Activated naive CD8-positive, alpha-beta T cell treated with anti-CD3 and anti-CD28 coated beads for 36 hours (primary cell): ENCODE measurements around the gene RUNX3. TPM values are rescaled to one million over a fixed set of nuclear protein-coding genes. Genes with fewer than 3 reads are reported as not detected.

ENCODE experiments used
- DNase-seq: peaks from one replicate; pipeline ENCODE4 v3.0.0; 2021
- H3K27ac Mint-ChIP-seq: one replicate; pipeline ENCODE4 v1.8.0; 2022; ENCODE audit warnings: mild to moderate bottlenecking, moderate library complexity, mixed read lengths
- H3K27me3 Mint-ChIP-seq: one replicate; pipeline ENCODE4 v1.8.0; 2022; ENCODE audit warnings: mild to moderate bottlenecking, mixed read lengths
- H3K36me3 Mint-ChIP-seq: one replicate; pipeline ENCODE4 v1.8.0; 2021; ENCODE audit warnings: mild to moderate bottlenecking, mixed read lengths
- H3K4me1 Mint-ChIP-seq: one replicate; pipeline ENCODE4 v1.8.0; 2021; ENCODE audit warnings: mixed read lengths
- H3K4me3 Mint-ChIP-seq: one replicate; pipeline ENCODE4 v1.8.0; 2022; ENCODE audit warnings: mild to moderate bottlenecking, moderate library complexity, mixed read lengths
- H3K9me3 Mint-ChIP-seq: one replicate; pipeline ENCODE4 v1.8.0; 2022; ENCODE audit warnings: mixed read lengths
- total RNA-seq, 2 experiments: library from RNA; stranded (reverse); gene quantifications; one replicate each; pipeline ENCODE4 v1.2.3, GENCODE V29; 2021

The RUNX3 gene
- total RNA-seq, 2 experiments from 2014 or later = 144 TPM

GRCh38 chr1:24966724-24967346 is 36.8 kb upstream of the RUNX3 start:
- H3K36me3 Mint-ChIP-seq = peaks cover 33% of the 10 kb centered on the region

GRCh38 chr1:24966121-24966723 is 36.1 kb upstream of the RUNX3 start:
- Mint-ChIP-seq H3K36me3 (peaks cover 39% of the 10 kb centered on the region), H3K9me3 (no peaks in the 10 kb centered on the region), H3K4me1 (peaks cover 58% of the 10 kb centered on the region), H3K27ac (peak overlapping the region; percentile 97), H3K27me3 (no peaks in the 10 kb centered on the region), H3K4me3 (peak overlapping the region; percentile 91)
- DNase-seq = no peak

More at GRCh38 chr1:24966724-24967346, 36.8 kb upstream of the RUNX3 start:
- Mint-ChIP-seq H3K4me3 (no peak overlapping the region), H3K27me3 (no peaks in the 10 kb centered on the region), H3K27ac (peak overlapping the region; percentile 97), H3K4me1 (peaks cover 58% of the 10 kb centered on the region), H3K9me3 (no peaks in the 10 kb centered on the region)
- peak; percentile 83 for DNase-seq

- Mint-ChIP-seq H3K4me1 (peaks cover 58% of the 10 kb centered on the region), H3K9me3 (no peaks in the 10 kb centered on the region), H3K36me3 (peaks cover 43% of the 10 kb centered on the region), H3K27me3 (no peaks in the 10 kb centered on the region), H3K27ac (peak overlapping the region; percentile 97), H3K4me3 (peak overlapping the region; percentile 91)
- no peak for DNase-seq
Measured at GRCh38 chr1:24965571-24965930, 35.5 kb upstream of the RUNX3 start.

GRCh38 chr1:24964811-24965570 is 34.9 kb upstream of the RUNX3 start:
- Mint-ChIP-seq H3K9me3 (no peaks in the 10 kb centered on the region), H3K27me3 (no peaks in the 10 kb centered on the region), H3K36me3 (peaks cover 49% of the 10 kb centered on the region), H3K4me1 (peaks cover 59% of the 10 kb centered on the region), H3K27ac (peak overlapping the region; percentile 97), H3K4me3 (peak overlapping the region; percentile 91)
- DNase-seq = peak; percentile 98

DNA sequence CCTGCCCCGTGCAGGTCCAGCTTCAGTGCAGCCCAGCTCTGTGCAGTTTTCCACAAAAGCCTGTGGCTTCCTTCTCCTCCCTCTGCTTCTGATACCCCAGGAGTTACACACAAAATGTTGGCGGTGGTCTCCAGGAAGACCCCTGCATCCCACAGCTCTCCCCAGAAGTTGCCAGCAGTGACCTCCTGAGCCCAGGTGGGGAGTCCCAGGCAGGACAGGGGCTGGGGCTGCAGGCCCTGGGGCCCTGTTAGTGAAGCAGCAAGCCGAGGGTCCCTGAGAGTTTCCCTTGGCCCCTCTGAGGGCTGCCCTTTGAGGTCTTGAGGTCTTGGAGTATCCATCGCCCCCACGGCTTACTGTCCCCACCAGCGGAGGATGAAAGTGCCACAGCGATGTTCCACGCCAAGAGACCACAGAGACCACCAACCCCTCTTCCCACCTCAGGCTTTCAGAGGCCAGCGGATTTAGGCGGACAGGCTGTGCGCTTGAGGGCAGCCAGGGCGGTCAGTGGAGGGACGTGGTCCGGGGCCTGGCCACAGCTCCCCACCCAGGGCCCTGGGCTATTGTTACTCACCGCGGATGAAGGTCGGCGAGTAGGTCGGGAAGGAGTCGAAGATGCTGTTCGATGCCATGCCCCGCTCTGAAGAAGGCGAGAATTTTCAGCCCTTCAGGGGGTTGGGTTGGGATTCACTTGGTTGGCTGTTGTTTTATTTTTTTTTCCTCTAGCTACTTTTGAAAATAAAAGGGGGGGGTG is 34.0 kb upstream of the RUNX3 start:
- no peaks in the 10 kb centered on the region for H3K9me3 Mint-ChIP-seq
- H3K4me1 Mint-ChIP-seq = peaks cover 61% of the 10 kb centered on the region
- DNase-seq = no peak
- H3K36me3 Mint-ChIP-seq = peaks cover 56% of the 10 kb centered on the region
- peak overlapping the region; percentile 97 for H3K27ac Mint-ChIP-seq
- peak overlapping the region; percentile 91 for H3K4me3 Mint-ChIP-seq
- H3K27me3 Mint-ChIP-seq = no peaks in the 10 kb centered on the region

DNA sequence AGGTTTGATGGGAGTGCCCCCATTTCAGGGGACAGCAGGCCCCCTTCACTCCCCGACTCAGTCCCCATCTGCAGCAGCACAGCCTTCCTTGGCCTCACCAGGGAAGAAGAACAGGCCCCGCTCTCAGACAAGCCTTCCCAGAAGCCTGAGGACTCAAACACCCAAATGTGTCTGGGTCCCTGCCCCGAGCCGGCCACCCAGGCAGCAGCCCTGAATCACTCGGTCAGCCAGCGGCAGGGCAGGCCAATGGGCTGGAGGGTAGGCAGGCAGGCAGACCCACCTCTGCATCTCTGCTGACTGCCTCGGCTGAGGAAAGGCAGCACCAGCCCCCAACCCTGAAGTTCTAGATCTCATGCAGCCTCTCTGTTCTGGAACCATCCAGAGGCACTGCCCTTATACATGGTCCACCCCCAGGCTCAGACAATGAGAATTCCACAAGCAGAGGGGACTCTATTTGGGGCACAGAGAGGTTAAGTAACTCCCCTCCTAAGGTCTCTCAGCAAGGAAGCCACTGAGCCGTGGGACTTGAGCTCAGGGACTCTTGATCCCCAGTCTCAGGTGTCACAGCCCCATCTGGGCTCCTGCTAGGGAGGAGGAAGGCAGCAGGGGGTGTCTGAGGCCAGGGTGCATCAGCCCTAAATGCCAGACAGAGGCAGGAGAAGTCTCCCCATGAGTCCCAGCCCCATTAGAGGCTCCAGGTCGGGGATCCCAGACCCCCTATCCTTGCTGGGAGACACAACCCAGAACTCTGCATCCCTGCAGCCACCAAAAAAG is 33.2 kb upstream of the RUNX3 start:
- peaks cover 60% of the 10 kb centered on the region for H3K4me1 Mint-ChIP-seq
- peaks cover 62% of the 10 kb centered on the region for H3K36me3 Mint-ChIP-seq
- H3K4me3 Mint-ChIP-seq = peak overlapping the region; percentile 91
- H3K27me3 Mint-ChIP-seq = no peaks in the 10 kb centered on the region
- H3K27ac Mint-ChIP-seq = peak overlapping the region; percentile 97
- DNase-seq = no peak
- no peaks in the 10 kb centered on the region for H3K9me3 Mint-ChIP-seq

- Mint-ChIP-seq H3K4me3 (peak overlapping the region; percentile 91), H3K36me3 (peaks cover 73% of the 10 kb centered on the region), H3K4me1 (peaks cover 64% of the 10 kb centered on the region), H3K9me3 (no peaks in the 10 kb centered on the region), H3K27me3 (no peaks in the 10 kb centered on the region), H3K27ac (peak overlapping the region; percentile 97)
- no peak for DNase-seq
Measured at GRCh38 chr1:24961961-24962861, 32.1 kb upstream of the RUNX3 start.

DNA sequence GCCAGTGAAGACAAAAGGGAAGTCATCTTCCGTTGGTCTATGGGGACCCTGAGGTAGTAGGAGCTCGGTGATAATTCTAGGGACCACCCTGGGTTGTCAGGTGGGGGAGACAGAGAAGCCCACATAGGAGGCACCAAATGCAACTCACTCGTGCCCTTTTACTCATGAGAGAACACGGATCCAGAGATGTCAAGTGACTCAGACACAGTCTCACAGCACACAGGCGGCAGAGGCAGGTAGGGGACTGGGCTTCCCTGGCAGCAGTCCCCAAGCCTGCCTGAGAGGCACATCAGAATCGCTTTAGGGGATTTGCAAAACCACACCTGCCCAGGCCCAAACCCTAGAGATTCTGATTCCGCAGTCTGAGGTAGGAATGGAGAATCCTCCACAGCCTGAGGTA is 31.3 kb upstream of the RUNX3 start:
- H3K4me3 Mint-ChIP-seq = peak overlapping the region; percentile 91
- H3K36me3 Mint-ChIP-seq = peaks cover 79% of the 10 kb centered on the region
- H3K9me3 Mint-ChIP-seq = no peaks in the 10 kb centered on the region
- peak overlapping the region; percentile 97 for H3K27ac Mint-ChIP-seq
- no peaks in the 10 kb centered on the region for H3K27me3 Mint-ChIP-seq
- DNase-seq = no peak
- H3K4me1 Mint-ChIP-seq = peaks cover 64% of the 10 kb centered on the region

DNA sequence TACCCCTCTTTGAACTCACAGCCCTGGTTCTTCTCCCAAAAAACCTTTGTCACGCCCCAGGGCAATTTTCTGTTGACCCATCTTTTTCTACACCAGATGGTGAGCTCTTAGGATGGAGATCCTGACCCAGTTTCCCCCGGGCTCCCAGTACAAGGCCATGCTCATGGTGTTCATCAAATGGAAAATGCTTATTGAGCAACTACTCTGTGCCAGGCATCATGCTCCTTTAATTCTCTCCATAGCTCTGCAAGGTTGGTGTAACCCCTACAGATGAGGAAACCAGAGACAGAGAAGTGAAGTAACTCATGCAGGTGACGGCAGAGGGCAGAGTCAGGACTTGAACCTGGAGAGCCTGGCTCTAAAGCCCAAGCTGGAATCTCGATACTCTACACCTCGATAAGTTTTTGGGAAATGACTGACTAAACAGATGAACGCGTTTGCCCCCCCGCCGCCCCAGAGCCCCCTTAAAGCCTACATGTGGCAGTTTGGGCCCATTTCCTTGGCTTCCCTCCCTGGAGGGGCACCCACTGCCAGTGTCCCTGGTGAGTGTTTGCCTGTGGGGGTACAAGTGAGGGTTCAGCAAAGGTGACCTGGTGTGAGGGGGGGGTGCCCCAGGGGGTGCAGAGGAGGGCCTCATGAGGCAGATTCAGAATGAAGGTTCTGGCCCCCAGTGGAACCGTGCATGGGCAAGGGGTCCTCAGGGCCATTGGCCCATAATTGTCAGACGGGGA is 30.2 kb upstream of the RUNX3 start:
- H3K4me3 Mint-ChIP-seq = peak overlapping the region; percentile 91
- DNase-seq = no peak
- H3K27me3 Mint-ChIP-seq = no peaks in the 10 kb centered on the region
- peak overlapping the region; percentile 97 for H3K27ac Mint-ChIP-seq
- peaks cover 65% of the 10 kb centered on the region for H3K4me1 Mint-ChIP-seq
- no peaks in the 10 kb centered on the region for H3K9me3 Mint-ChIP-seq
- peaks cover 85% of the 10 kb centered on the region for H3K36me3 Mint-ChIP-seq

- Mint-ChIP-seq H3K27ac (peak overlapping the region; percentile 97), H3K4me1 (peaks cover 67% of the 10 kb centered on the region), H3K4me3 (peak overlapping the region; percentile 91), H3K9me3 (peaks cover 1% of the 10 kb centered on the region), H3K36me3 (peaks cover 88% of the 10 kb centered on the region), H3K27me3 (peaks cover 3% of the 10 kb centered on the region)
- DNase-seq = no peak
Measured at GRCh38 chr1:24959623-24959975, 29.5 kb upstream of the RUNX3 start.

- Mint-ChIP-seq H3K9me3 (peaks cover 1% of the 10 kb centered on the region), H3K27ac (peak overlapping the region; percentile 98), H3K4me1 (peaks cover 71% of the 10 kb centered on the region), H3K4me3 (peak overlapping the region; percentile 91), H3K36me3 (peaks cover 89% of the 10 kb centered on the region), H3K27me3 (peaks cover 3% of the 10 kb centered on the region)
- no peak for DNase-seq
Measured at GRCh38 chr1:24958766-24959622, 28.9 kb upstream of the RUNX3 start.
